Peyer's patch (tissue), 4 donors: ENCODE results near the gene OR51B6.

Experiments used
- POLR2A ChIP-seq, 2 donors: fragments of 450-650 bp; IDR thresholded peaks; one replicate each; pipeline ENCODE4 v1.5.1; 2017; ENCODE audit warnings: antibody characterized with exemption in 2 of 2, mild to moderate bottlenecking in 2 of 2, moderate library complexity in 2 of 2
- TF ChIP-seq, protein P1 (sequence below), 6 experiments: fragments of 450-650 bp in 4 of 6; fragments of 200-600 bp in 2 of 6; sonication (generic) in 1 of 6; IDR thresholded peaks; one replicate each; pipeline ENCODE4 v1.5.1; 2017 to 2019; ENCODE audit warnings: antibody characterized with exemption in 6 of 6, mild to moderate bottlenecking in 3 of 6, moderate library complexity in 1 of 6

DNA sequence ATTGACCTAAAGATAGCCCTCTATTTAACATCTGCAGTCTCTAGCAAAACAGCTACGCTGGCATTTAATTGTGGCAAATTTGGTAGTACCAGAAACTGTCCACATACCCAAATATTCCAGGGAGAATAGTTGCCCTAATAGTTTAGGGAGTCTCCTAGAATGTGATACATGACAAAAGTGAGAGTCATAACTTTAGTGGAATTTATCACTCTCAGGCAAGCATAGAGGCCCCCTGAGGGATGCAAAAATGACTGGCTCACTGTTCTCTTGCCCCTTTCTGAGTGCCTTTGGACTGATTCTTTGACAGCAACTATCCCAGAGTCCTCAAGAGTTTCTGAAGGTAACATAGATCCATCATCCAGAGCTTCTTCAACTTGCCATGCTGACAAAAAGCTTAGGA is 47.3 kb upstream of the OR51B6 start:
- TF ChIP-seq, protein P1, sequence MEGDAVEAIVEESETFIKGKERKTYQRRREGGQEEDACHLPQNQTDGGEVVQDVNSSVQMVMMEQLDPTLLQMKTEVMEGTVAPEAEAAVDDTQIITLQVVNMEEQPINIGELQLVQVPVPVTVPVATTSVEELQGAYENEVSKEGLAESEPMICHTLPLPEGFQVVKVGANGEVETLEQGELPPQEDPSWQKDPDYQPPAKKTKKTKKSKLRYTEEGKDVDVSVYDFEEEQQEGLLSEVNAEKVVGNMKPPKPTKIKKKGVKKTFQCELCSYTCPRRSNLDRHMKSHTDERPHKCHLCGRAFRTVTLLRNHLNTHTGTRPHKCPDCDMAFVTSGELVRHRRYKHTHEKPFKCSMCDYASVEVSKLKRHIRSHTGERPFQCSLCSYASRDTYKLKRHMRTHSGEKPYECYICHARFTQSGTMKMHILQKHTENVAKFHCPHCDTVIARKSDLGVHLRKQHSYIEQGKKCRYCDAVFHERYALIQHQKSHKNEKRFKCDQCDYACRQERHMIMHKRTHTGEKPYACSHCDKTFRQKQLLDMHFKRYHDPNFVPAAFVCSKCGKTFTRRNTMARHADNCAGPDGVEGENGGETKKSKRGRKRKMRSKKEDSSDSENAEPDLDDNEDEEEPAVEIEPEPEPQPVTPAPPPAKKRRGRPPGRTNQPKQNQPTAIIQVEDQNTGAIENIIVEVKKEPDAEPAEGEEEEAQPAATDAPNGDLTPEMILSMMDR (IDR thresholded peaks at IDR 0.05), result no peak
- no peak for TF ChIP-seq POLR2A (IDR thresholded peaks at IDR 0.05)
